Amygdala (tissue), 56 donors: ENCODE measurements around the gene ARHGEF38.
A peak's percentile ranks its signal among the peaks of the same experiment; 100 is the strongest.

ENCODE experiments used
- DNase-seq, 56 donors: peaks; one replicate each; lab custom pipeline; 2025; lab: John Stamatoyannopoulos, UW

The ARHGEF38 gene

GRCh38 chr4:105551965-105552746 is at the start of gene ARHGEF38:
Gene ARHGEF38 (plus strand): TSS chr4:105552620. CDS start chr4:105552766, 146 bp downstream.
- DNase-seq, result no peak

DNA sequence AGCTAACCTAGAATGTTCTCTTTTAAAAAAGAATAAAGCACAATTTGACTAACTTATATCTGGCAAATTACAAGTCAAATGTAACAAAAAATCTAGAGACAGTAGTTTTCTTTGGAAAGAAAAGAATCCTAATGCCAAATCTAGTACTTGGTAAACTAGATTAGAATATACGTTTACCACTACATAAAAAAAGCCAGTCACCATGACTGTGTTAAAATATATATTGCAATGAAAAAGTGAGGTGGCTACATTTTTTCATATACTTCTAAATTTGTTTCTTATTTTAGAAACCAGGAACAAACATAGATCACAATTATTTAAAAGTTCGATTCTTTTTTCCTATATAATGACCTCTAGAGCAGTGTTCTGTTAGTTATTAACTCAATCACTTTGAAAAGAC is 48.9 kb upstream of the ARHGEF38 start:
- DNase-seq, result no peak

DNA sequence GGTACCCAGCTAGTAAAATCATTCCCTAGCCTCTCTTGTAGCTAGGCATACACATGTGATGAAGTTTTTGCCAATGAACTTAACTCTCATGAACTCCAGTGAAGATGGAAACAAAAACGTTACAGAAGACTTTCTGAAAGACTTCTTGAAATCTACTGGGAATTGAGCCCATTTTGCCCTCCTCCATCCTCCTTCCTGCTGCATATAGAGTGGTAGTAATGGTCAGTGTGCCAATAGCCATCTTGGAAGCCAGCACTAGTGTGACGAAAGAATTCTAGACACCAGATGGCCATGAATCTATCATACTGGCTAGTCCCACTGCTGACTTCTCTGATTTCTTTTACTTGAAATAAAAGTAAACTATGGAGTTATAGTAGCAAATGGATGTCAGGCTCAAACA is 47.7 kb upstream of the ARHGEF38 start:
- peak in 1 of 56 donors; percentile 7 for DNase-seq

DNA sequence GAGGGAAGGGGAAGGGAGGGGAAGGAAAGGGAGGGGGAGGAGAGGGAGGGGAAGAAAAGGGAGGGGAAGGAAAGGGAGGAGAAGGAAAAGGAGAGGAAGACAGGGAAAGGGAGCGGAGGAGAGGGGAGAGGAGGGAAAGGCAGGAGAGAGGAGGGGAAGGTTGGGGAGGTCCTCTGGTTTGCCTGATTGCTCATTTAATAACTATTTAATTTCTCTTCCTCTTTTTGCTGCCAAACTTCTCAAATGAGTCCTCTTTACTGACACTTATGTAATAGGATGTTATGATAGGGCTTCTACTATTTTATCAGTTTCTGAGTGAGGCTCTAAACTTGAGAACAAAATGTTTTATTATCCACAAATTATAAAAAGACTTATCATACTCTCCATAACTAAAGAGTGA is 43.1 kb upstream of the ARHGEF38 start:
- no peak for DNase-seq

GRCh38 chr4:105509714-105510113 is 42.7 kb upstream of the ARHGEF38 start:
- no peak for DNase-seq

- no peak for DNase-seq
Measured at GRCh38 chr4:105510245-105510644, 42.2 kb upstream of the ARHGEF38 start.

DNA sequence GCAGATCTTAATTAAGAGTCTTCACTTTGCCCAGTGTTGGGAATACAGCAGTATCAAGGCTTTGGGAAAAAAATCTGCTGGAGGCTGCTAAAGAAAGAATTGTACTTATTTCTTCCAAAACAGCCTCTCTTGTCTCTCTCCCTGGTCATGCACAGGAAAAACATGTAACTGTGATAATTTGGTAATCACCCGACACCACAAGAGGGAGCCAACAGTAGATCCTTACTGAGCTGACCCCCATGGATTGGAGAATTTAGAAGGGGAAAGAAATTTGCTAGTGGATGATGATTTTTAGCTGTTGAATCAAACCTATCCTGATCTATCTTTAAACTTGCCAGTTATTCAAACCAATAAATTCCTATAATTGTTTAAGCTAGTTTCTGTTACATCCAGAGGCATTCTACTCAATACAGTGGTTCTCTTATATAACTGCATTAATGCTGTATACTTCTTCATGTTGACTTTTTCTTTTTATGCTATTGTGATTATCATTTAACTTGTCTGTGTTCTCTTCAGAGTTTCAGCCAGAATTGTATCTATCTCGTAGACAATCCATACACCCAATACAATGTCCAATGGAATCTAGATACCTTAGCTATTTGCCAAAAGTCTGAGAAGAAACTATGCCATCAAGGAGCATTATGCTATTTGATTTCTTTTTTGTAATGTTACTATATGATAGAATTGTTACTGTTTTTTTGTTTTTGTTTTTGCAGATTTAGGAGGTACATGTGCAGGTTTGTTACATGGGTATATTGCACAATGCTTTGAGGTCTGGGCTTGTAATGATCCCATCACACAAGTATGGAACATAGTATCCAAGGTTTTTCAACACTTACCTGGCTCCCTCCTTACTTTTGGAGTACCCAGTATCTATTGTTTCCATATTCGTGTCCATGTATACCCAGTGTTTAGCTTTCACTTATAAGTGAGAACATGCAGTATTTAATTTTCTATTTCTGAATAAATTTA is 31.3 kb upstream of the ARHGEF38 start:
- peak in 13 of 56 donors; percentile 0 to 56 (median 6) for DNase-seq

DNA sequence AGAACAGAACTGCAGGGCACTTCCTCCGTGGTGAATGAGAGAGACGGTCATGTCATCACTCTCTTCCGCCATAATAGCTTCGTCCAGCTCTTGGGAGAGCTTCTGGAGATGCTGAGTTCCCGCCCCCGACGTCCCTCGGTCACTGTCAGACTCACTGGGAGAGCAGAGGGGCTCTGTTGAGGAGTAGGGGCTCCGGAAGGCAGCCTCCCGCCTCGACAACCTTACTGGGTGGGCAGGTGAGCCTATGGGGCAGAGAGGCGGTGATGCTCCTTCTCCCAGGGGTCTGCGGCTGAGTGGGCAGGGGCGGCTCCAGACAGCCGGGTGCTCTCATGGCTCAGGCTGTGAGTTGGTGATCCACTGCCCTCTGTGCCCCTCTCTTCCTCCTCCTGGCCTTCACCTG is 25.8 kb upstream of the ARHGEF38 start:
- DNase-seq, result no peak

DNA sequence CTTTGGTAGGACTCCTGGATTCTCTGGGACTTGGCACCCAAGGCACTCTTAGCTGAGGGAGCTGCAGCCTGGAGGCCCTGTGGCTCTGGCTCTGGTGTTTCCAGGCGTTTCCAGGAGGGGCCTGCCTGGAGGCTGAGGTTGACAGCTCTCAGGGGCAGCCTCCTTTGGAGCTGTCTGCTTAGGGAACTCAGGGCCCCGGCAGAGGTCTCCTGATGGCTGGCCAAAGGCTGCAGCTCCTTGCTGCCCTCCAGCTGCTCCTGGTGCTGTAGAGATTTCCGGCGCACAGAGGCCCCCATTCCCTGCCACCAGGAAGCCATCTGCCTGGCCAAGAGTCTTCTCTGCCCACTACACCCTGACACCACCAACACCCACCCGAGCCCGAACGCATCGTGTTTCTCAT is 25.3 kb upstream of the ARHGEF38 start:
- no peak for DNase-seq

DNA sequence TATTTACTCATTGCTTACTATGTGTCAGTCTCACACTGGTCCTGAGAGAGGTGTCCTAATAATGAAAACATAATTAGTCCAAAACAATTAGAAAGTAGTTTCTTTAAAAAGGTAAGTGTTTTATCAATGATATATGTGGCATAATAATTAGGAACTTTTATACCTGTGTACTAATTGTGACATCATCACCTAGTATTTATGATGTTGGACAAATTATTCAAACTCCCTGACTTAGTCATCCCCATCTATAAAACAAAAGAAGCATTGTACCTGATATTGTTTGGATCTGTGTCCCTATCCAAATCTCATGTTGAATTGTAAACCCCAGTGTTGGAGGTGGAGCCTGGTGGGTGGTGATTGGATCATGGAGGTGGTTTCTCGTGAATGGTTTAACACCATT is 15.8 kb upstream of the ARHGEF38 start:
- DNase-seq, result no peak

DNA sequence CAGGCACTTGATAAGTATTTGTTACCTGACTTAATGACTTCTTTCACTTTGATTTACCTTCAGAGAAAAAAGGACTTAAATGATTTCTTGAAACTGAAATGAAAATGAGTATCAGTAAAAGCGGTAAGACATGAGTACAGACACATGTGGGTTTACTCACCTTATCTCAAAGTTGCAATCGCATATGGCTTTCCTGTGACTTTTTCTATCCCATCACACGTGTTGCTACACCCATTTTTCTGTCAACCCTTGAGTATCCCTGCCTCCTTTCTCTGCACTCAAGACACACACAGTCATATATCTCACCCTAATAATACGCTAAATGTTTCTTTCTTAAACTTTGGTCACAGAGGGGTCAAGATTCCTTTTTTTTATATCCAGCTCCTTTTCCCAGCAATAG is 11.0 kb upstream of the ARHGEF38 start:
- no peak for DNase-seq

DNA sequence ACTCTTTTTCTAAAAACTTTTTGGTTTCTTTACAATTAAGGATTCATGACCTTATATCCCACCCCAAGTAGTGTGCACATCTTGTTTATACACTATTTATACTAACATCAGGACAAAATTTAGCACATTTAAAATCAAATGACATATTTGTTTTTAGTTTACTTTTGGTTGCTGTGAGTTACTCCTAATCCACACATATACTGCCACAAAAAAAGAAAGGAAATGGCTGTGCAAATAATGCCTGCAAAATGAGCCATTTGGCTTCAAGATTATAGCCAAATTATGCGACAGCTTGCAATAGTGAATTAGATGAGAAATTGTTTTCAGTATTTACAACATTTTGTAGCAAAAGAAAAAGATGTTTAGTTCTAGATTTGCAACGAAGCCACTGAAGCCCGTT is 10.4 kb upstream of the ARHGEF38 start:
- no peak for DNase-seq

- DNase-seq, result no peak
Measured at GRCh38 chr4:105543346-105543745, 9.1 kb upstream of the ARHGEF38 start.

- no peak for DNase-seq
Measured at GRCh38 chr4:105543881-105544280, 8.5 kb upstream of the ARHGEF38 start.

DNA sequence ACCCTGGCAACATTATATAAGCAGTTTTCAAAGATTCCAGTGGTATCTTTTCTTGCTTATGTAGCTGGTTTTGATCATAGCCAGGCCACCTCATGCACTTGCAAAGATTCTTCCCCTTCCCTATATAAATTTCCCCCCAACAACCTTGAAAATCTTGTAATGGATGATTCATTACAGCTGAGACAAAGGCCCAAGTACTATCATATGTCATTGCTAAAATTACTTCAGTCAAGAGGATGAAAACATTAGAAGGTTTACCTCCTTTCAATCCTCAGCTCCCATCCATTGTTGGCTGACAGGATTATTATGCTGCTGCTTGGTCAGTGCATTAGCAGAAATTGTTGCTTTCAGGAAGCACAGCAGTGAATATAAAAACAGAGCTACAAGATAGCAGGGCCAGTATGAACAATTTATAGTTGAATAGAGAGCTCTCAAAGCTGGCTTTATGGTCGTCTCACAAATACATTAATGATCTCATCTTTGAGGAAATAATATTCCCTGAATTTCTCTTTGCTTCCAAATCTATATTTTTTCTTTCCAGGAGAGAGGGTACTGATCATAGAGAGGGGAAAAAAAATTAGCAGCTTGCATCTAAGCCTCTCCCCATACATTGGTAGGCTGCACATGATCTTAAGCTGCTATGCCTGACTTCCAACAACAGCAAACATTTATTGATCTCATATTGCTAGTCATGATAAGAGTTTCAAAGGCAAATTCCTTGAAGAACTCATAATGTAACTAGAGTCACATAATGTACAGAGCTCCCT is 7.7 kb upstream of the ARHGEF38 start:
- no peak for DNase-seq

GRCh38 chr4:105546086-105546485 is 6.3 kb upstream of the ARHGEF38 start:
- no peak for DNase-seq

GRCh38 chr4:105547769-105548168 is 4.7 kb upstream of the ARHGEF38 start:
- no peak for DNase-seq

- DNase-seq, result peak in 1 of 56 donors; percentile 18
Measured at GRCh38 chr4:105548483-105548882, 3.9 kb upstream of the ARHGEF38 start.

DNA sequence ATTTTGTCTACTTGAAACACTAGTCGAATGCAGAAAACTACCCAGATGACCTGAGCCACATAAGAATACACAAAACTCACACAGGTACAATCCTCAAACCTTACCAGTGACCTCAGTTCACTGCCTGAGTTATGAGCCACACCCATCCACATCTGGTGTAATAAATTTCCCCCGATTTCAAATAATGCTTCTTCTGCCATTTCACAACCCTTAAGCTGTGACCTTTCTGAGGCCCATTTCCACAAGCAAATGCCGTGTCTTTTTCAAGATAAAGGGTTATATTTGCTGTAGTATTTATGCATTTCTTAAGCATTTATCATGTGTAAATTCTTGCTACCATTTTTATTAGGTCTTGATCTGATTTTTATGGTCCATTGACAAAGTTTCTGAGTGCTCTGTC is 1.8 kb upstream of the ARHGEF38 start:
- no peak for DNase-seq

GRCh38 chr4:105555409-105555808 is 3.0 kb downstream of the ARHGEF38 start:
- DNase-seq, result no peak

- DNase-seq, result no peak
Measured at GRCh38 chr4:105556206-105556605, 3.8 kb downstream of the ARHGEF38 start.
